Esophagus (tissue), 2 donors: ENCODE data around the gene TMSB10. TPM values are rescaled to one million over a fixed set of nuclear protein-coding genes. Genes with fewer than 3 reads are reported as not detected.
A peak's percentile ranks its signal among the peaks of the same experiment; 100 is the strongest.

Experiments used
- H3K27ac ChIP-seq, 2 donors: one replicate each; pipeline ENCODE4 v1.5.1; 2013; ENCODE audit warnings: low read depth in 2 of 2, mild to moderate bottlenecking in 2 of 2, inconsistent platforms in 1 of 2, low read length in 1 of 2, moderate library complexity in 1 of 2
- H3K27me3 ChIP-seq, 2 donors: one replicate each; pipeline ENCODE4 v1.6.1; 2013; ENCODE audit warnings: low read length in 2 of 2, control low read depth in 1 of 2, mild to moderate bottlenecking in 1 of 2; ENCODE audit not compliant: insufficient read depth in 2 of 2, control insufficient read depth in 1 of 2
- H3K36me3 ChIP-seq, 2 donors: one replicate each; pipeline ENCODE4 v1.6.1; 2013; ENCODE audit warnings: low read length in 1 of 2; ENCODE audit not compliant: control insufficient read depth in 2 of 2, insufficient read depth in 2 of 2
- H3K4me1 ChIP-seq, 2 donors: one replicate each; pipeline ENCODE4 v1.6.1; 2013; ENCODE audit warnings: low read length in 1 of 2; ENCODE audit not compliant: control insufficient read depth in 2 of 2, insufficient read depth in 2 of 2
- H3K4me3 ChIP-seq, 2 donors: one replicate each; pipeline ENCODE4 v1.5.1; 2013; ENCODE audit warnings: low read length in 2 of 2, mild to moderate bottlenecking in 2 of 2, low read depth in 1 of 2, moderate library complexity in 1 of 2
- H3K9me3 ChIP-seq, 2 donors: one replicate each; pipeline ENCODE4 v1.6.1; 2013; ENCODE audit warnings: mild to moderate bottlenecking in 2 of 2, low read depth in 1 of 2, low read length in 1 of 2, moderate library complexity in 1 of 2; ENCODE audit not compliant: control insufficient read depth in 2 of 2, insufficient read depth in 1 of 2
- WGBS, 2 donors: extraction: QIAGEN DNeasy Blood & Tissue Kit; methylation state at CpG; one replicate each; pipeline ENCODE4 v1.1.7; 2013; 5-methylcytosine and 5-hydroxymethylcytosine counted together
- polyA plus RNA-seq, 2 donors: library from polyadenylated mRNA; stranded (reverse); fragments of 200-250 nt; gene quantifications; one replicate each; pipeline ENCODE4 v1.2.3, GENCODE V29; 2013
- donor health status: healthy with polysubstance abuse.
- donor health status: Bipolar disorder and iron deficiency.

The TMSB10 gene
- 1,000 to 10,000 TPM; 1,127 to 2,184 TPM for polyA plus RNA-seq

GRCh38 chr2:84905181-84906107 lies at the start of gene TMSB10:
TMSB10 (plus strand) TSS chr2:84905656.
- H3K27me3 ChIP-seq, result no peaks in the 10 kb centered on the region
- H3K27ac ChIP-seq, result peak within 1 kb of the TSS; percentile 95 to 96
- H3K4me3 ChIP-seq, result peak within 1 kb of the TSS; percentile 77 to 94
- H3K9me3 ChIP-seq, result peaks cover 0 to 6% of the 10 kb centered on the region in 2 donors
- WGBS, 2 donors, result 0% methylated on average over 81 to 94 of the region's 94 CpGs
- peaks cover 0 to 5% of the 10 kb centered on the region in 2 donors for H3K4me1 ChIP-seq
- H3K36me3 ChIP-seq, result no peaks in the 10 kb centered on the region

DNA sequence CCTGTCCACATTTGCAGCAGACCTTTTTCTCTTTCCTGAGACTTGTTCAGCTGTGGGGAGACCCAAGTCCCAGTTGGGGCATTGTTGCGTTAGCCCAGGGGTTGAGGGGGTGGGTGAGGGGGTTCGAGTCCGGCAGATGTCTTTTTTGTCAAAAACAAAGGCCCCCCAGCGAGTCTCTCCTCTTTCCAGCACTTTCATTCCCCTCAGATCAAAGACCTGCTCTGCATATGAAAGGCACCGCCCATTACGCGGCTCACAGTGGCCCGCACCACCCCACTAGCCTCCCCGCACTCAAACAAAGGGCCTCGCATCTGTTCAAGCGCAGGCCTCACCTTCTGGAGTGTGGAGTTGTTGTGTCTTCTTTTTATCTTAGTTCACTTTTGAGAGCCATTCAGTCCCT lies 49.7 kb upstream of the TMSB10 start:
- Histone ChIP-seq H3K27ac (no peak overlapping the region), H3K4me3 (no peak overlapping the region), H3K4me1 (no peaks in the 10 kb centered on the region), H3K36me3 (no peaks in the 10 kb centered on the region), H3K27me3 (no peaks in the 10 kb centered on the region), H3K9me3 (peaks cover 0 to 2% of the 10 kb centered on the region in 2 donors)
- 29 to 38% methylated on average over 11 of the region's 11 CpGs for WGBS, 2 donors

- no peak overlapping the region for H3K4me3 ChIP-seq
- no peaks in the 10 kb centered on the region for H3K4me1 ChIP-seq
- 68 to 76% methylated on average over 6 of the region's 6 CpGs for WGBS, 2 donors
- H3K27ac ChIP-seq, result no peak overlapping the region
- H3K36me3 ChIP-seq, result no peaks in the 10 kb centered on the region
- no peaks in the 10 kb centered on the region for H3K27me3 ChIP-seq
- H3K9me3 ChIP-seq, result peaks cover 0 to 2% of the 10 kb centered on the region in 2 donors
Measured at GRCh38 chr2:84856787-84857186, 48.7 kb upstream of the TMSB10 start.

- no peaks in the 10 kb centered on the region for H3K4me1 ChIP-seq
- WGBS, 2 donors, result 77 to 83% methylated on average over 5 of the region's 5 CpGs
- peaks cover 0 to 2% of the 10 kb centered on the region in 2 donors for H3K9me3 ChIP-seq
- H3K27me3 ChIP-seq, result no peaks in the 10 kb centered on the region
- no peak overlapping the region for H3K4me3 ChIP-seq
- H3K36me3 ChIP-seq, result no peaks in the 10 kb centered on the region
- no peak overlapping the region for H3K27ac ChIP-seq
Measured at GRCh38 chr2:84857566-84857965, 47.9 kb upstream of the TMSB10 start.

DNA sequence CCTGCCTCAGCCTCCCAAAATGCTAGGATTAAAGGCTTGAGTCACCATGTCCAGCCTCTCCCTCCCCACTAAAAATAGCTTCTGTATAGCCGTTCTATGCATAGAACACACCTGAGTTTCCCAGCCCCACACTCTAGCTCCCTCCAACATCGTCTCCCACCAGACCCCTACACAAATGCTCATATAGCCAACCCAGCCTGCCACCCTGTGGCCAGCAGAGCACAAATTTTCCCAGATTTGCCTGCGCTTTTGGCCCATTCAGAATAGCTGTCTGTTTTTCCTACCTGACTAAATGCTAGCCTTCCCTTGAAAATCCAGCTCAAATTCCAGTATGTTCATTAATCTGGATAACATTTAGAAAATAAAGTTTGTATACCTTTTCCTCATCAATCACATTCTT lies 47.3 kb upstream of the TMSB10 start:
- Histone ChIP-seq H3K4me3 (no peak overlapping the region), H3K27me3 (no peaks in the 10 kb centered on the region), H3K27ac (no peak overlapping the region), H3K9me3 (peaks cover 0 to 2% of the 10 kb centered on the region in 2 donors), H3K36me3 (no peaks in the 10 kb centered on the region), H3K4me1 (no peaks in the 10 kb centered on the region)
- 77 to 81% methylated on average over 3 of the region's 3 CpGs for WGBS, 2 donors

DNA sequence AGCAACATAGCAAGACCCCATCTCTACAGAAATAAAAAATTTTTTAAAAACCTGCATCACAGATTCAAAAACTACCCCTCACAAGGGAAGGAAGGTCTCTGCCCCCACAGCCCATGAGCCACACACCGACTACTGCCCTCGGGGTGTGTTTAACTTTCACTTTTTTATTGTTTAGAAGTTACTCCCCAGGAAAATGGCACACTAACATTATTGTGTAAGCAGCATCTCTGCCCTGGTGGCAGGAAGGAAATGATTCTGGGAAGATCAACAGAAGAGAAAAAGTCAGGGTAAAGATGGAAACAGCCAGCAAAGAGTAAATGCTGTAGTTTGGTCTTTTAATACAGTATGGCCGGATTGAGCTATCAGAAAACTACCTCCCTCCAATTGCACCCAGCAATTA lies 46.5 kb upstream of the TMSB10 start:
- WGBS, 2 donors, result 63 to 71% methylated on average over 3 of the region's 3 CpGs
- Histone ChIP-seq H3K27me3 (no peaks in the 10 kb centered on the region), H3K9me3 (no peaks in the 10 kb centered on the region), H3K36me3 (no peaks in the 10 kb centered on the region), H3K27ac (no peak overlapping the region), H3K4me3 (no peak overlapping the region), H3K4me1 (no peaks in the 10 kb centered on the region)

DNA sequence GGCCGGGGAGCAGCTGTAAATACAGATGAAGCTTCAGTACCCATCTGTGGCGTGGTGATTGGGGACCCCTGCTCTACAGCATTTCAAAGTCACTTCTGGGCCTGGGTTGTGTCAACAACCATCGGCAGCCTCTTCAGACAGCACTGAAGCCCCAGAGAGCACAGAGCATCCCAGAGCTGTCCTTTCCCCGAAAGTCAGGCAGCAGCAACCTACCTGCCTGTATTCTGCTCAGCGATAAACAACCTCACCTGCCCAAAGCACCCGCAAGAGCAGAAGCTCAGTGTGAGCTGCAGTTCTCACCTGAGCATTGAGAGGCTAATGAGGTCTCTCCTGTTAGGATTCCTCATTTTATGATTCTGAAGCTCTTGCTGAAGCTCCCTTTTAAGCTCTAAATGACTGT lies 43.9 kb upstream of the TMSB10 start:
- no peak overlapping the region for H3K4me3 ChIP-seq
- no peaks in the 10 kb centered on the region for H3K4me1 ChIP-seq
- H3K36me3 ChIP-seq, result no peaks in the 10 kb centered on the region
- H3K27ac ChIP-seq, result no peak overlapping the region
- no peaks in the 10 kb centered on the region for H3K27me3 ChIP-seq
- WGBS, 2 donors, result 73 to 76% methylated on average over 6 of the region's 6 CpGs
- no peaks in the 10 kb centered on the region for H3K9me3 ChIP-seq

DNA sequence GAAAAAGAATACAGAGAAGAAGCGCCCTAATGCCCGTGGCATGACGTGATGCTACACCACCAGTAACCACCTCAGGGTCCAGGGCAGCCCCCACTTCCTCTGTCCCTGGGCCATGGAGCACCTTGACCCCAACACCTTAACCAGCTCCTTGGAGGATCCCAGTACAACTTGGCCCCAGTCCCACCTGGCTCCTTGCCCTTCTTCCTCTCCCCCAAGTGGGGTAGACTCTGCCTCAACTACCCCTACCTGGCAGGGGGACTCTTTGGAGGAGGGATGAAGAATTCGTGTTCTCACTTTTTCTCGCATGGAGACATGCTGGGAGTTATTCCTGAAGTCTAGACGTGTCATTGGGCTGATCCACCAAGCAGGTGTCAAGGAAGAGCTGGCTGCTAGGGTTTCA lies 43.5 kb upstream of the TMSB10 start:
- H3K4me3 ChIP-seq, result no peak overlapping the region
- H3K9me3 ChIP-seq, result no peaks in the 10 kb centered on the region
- H3K27me3 ChIP-seq, result no peaks in the 10 kb centered on the region
- H3K4me1 ChIP-seq, result no peaks in the 10 kb centered on the region
- no peak overlapping the region for H3K27ac ChIP-seq
- no peaks in the 10 kb centered on the region for H3K36me3 ChIP-seq
- WGBS, 2 donors, result 80 to 85% methylated on average over 6 of the region's 6 CpGs

DNA sequence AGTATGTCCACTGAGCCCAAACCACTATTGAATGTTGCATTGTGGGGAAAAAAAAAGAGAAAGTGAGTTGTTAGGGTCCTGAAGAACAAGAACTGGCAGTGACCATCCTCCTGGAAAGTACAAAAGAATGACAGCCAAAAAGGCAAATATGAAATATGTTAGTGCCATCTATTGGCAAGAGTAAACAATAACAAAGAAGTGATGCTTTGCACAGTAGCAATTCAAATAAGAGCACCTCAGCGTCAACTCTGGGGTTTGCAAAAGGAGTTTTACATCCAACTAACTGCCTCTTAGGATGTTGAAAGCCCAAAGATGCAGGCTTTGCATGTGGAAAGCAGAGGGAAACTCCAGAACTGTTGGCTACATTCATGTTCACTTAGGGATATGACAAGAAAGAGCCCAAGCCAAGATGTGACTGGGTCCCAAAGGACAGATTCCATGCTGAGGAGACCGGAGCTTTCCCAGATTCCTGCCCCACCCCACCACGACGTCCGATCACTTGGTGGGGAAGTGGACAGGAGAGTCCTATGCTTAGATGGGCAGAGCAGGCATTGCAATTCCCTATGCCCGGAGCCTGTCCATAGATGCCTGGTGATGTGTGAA lies 40.2 kb upstream of the TMSB10 start:
- WGBS, 2 donors, result 70 to 75% methylated on average over 6 of the region's 6 CpGs
- H3K27ac ChIP-seq, result no peak overlapping the region

More for the DNA sequence above, 40.2 kb upstream of the TMSB10 start:
- no peaks in the 10 kb centered on the region for H3K27me3 ChIP-seq
- H3K36me3 ChIP-seq, result no peaks in the 10 kb centered on the region
- no peak overlapping the region for H3K4me3 ChIP-seq
- no peaks in the 10 kb centered on the region for H3K9me3 ChIP-seq
- no peaks in the 10 kb centered on the region for H3K4me1 ChIP-seq
